ENCODE measurements around the gene RAET1L.
"Not testable (repeated sequence)": the region's sequence is repeated elsewhere in the genome, so short reads cannot be mapped to it uniquely, and the experiment has no call there.

The RAET1L gene

GRCh38 chr6:150032598-150032997, 7.3 kb upstream of the RAET1L start:
- peaks cover 26% of the 10 kb centered on the region for H3K4me1 Mint-ChIP-seq (ENCODE audit: low read depth)
- H3K27me3 Mint-ChIP-seq: peaks cover 65% of the 10 kb centered on the region
- no peak overlapping the region for H3K27ac Mint-ChIP-seq
- H3K9me3 Mint-ChIP-seq: no peaks in the 10 kb centered on the region
- no peaks in the 10 kb centered on the region for H3K36me3 Mint-ChIP-seq (ENCODE audit: low read depth)
- H3K4me3 Mint-ChIP-seq: no peak overlapping the region

- H3K9me3 Mint-ChIP-seq: no peaks in the 10 kb centered on the region
- H3K36me3 Mint-ChIP-seq (ENCODE audit: low read depth): no peaks in the 10 kb centered on the region
- H3K4me3 Mint-ChIP-seq: no peak overlapping the region
- H3K27me3 Mint-ChIP-seq: peaks cover 63% of the 10 kb centered on the region
- H3K27ac Mint-ChIP-seq: no peak overlapping the region
- H3K4me1 Mint-ChIP-seq (ENCODE audit: low read depth): peaks cover 22% of the 10 kb centered on the region
Observed at GRCh38 chr6:150030611-150031010, 5.3 kb upstream of the RAET1L start.

GRCh38 chr6:150029749-150030148, 4.4 kb upstream of the RAET1L start:
- Mint-ChIP-seq H3K4me1 (ENCODE audit: low read depth) (peaks cover 27% of the 10 kb centered on the region), H3K36me3 (ENCODE audit: low read depth) (no peaks in the 10 kb centered on the region), H3K27me3 (peaks cover 65% of the 10 kb centered on the region), H3K4me3 (no peak overlapping the region), H3K27ac (no peak overlapping the region), H3K9me3 (no peaks in the 10 kb centered on the region)

- Mint-ChIP-seq H3K4me1 (ENCODE audit: low read depth) (peaks cover 30% of the 10 kb centered on the region), H3K27ac (no peak overlapping the region), H3K4me3 (no peak overlapping the region), H3K36me3 (ENCODE audit: low read depth) (no peaks in the 10 kb centered on the region), H3K9me3 (no peaks in the 10 kb centered on the region), H3K27me3 (peaks cover 65% of the 10 kb centered on the region)
Observed at GRCh38 chr6:150029276-150029675, 3.9 kb upstream of the RAET1L start.

- H3K27me3 Mint-ChIP-seq: peaks cover 68% of the 10 kb centered on the region
- H3K36me3 Mint-ChIP-seq (ENCODE audit: low read depth): no peaks in the 10 kb centered on the region
- no peak overlapping the region for H3K27ac Mint-ChIP-seq
- no peak overlapping the region for H3K4me3 Mint-ChIP-seq
- no peaks in the 10 kb centered on the region for H3K9me3 Mint-ChIP-seq
- peaks cover 30% of the 10 kb centered on the region for H3K4me1 Mint-ChIP-seq (ENCODE audit: low read depth)
Observed at GRCh38 chr6:150028799-150029198, 3.5 kb upstream of the RAET1L start.

- Mint-ChIP-seq H3K4me3 (no peak overlapping the region), H3K27me3 (peaks cover 69% of the 10 kb centered on the region), H3K4me1 (ENCODE audit: low read depth) (peaks cover 30% of the 10 kb centered on the region), H3K27ac (no peak overlapping the region), H3K36me3 (ENCODE audit: low read depth) (no peaks in the 10 kb centered on the region), H3K9me3 (no peaks in the 10 kb centered on the region)
Observed at GRCh38 chr6:150027806-150028565, 2.7 kb upstream of the RAET1L start.

GRCh38 chr6:150026976-150027805, 1.9 kb upstream of the RAET1L start:
- no peak overlapping the region for H3K27ac Mint-ChIP-seq
- no peak overlapping the region for H3K4me3 Mint-ChIP-seq
- H3K36me3 Mint-ChIP-seq (ENCODE audit: low read depth): no peaks in the 10 kb centered on the region
- H3K4me1 Mint-ChIP-seq (ENCODE audit: low read depth): peaks cover 30% of the 10 kb centered on the region
- peaks cover 66% of the 10 kb centered on the region for H3K27me3 Mint-ChIP-seq
- no peaks in the 10 kb centered on the region for H3K9me3 Mint-ChIP-seq

- no peak overlapping the region for H3K27ac Mint-ChIP-seq
Observed at GRCh38 chr6:150024646-150025155, 631 bp downstream of the RAET1L start.

GRCh38 chr6:150024021-150024420, 1.3 kb downstream of the RAET1L start:
- Mint-ChIP-seq H3K4me1 (ENCODE audit: low read depth) (peaks cover 19% of the 10 kb centered on the region), H3K27me3 (peaks cover 62% of the 10 kb centered on the region)
- not testable (repeated sequence) for H3K27ac Mint-ChIP-seq; H3K9me3 Mint-ChIP-seq; H3K36me3 Mint-ChIP-seq (ENCODE audit: low read depth); H3K4me3 Mint-ChIP-seq

More at GRCh38 chr6:150024646-150025155, 631 bp downstream of the RAET1L start:
- H3K36me3 Mint-ChIP-seq (ENCODE audit: low read depth): no peaks in the 10 kb centered on the region
- peaks cover 23% of the 10 kb centered on the region for H3K4me1 Mint-ChIP-seq (ENCODE audit: low read depth)
- H3K4me3 Mint-ChIP-seq: no peak overlapping the region
- no peaks in the 10 kb centered on the region for H3K9me3 Mint-ChIP-seq
- H3K27me3 Mint-ChIP-seq: peaks cover 64% of the 10 kb centered on the region

- H3K9me3 Mint-ChIP-seq; H3K4me3 Mint-ChIP-seq; H3K27ac Mint-ChIP-seq; H3K36me3 Mint-ChIP-seq (ENCODE audit: low read depth): not testable (repeated sequence)
- Mint-ChIP-seq H3K4me1 (ENCODE audit: low read depth) (peaks cover 14% of the 10 kb centered on the region), H3K27me3 (peaks cover 66% of the 10 kb centered on the region)
Observed at GRCh38 chr6:150021870-150022269, 3.5 kb downstream of the RAET1L start.

- Mint-ChIP-seq H3K4me1 (ENCODE audit: low read depth) (peaks cover 16% of the 10 kb centered on the region), H3K27ac (no peak overlapping the region), H3K27me3 (peaks cover 62% of the 10 kb centered on the region), H3K4me3 (no peak overlapping the region), H3K9me3 (no peaks in the 10 kb centered on the region), H3K36me3 (ENCODE audit: low read depth) (no peaks in the 10 kb centered on the region)
Observed at GRCh38 chr6:150018846-150019580, 6.3 kb downstream of the RAET1L start.

GRCh38 chr6:150017186-150017521, 8.2 kb downstream of the RAET1L start:
- not testable (repeated sequence) for H3K36me3 Mint-ChIP-seq (ENCODE audit: low read depth); H3K4me3 Mint-ChIP-seq; H3K27ac Mint-ChIP-seq

GRCh38 chr6:150016324-150017185, 8.8 kb downstream of the RAET1L start:
- Mint-ChIP-seq H3K36me3 (ENCODE audit: low read depth) (no peaks in the 10 kb centered on the region), H3K27ac (no peak overlapping the region), H3K9me3 (no peaks in the 10 kb centered on the region), H3K4me3 (no peak overlapping the region), H3K27me3 (peaks cover 73% of the 10 kb centered on the region), H3K4me1 (ENCODE audit: low read depth) (peaks cover 19% of the 10 kb centered on the region)

More at GRCh38 chr6:150017186-150017521, 8.2 kb downstream of the RAET1L start:
- H3K4me1 Mint-ChIP-seq (ENCODE audit: low read depth): peaks cover 19% of the 10 kb centered on the region
- H3K27me3 Mint-ChIP-seq: peaks cover 67% of the 10 kb centered on the region
- not testable (repeated sequence) for H3K9me3 Mint-ChIP-seq
